ENCODE measurements around the gene ISG15.

ISG15 gene

GRCh38 chr1:1044455-1045078 is 31.3 kb downstream of the ISG15 start:
- H3K9ac ChIP-seq (ENCODE audit: insufficient read length) = no peak overlapping the region
- no peaks in the 10 kb centered on the region for H3K9me3 ChIP-seq (ENCODE audit: low read depth, low read length)
- H3K36me3 ChIP-seq (ENCODE audit: insufficient read depth, low read length) = peaks cover 41% of the 10 kb centered on the region; the same call in 1 of the 2 replicates
- no peak overlapping the region for H3K4me3 ChIP-seq
- DNase-seq (ENCODE audit: low read depth, low spot score) = no peak
- H3K27ac ChIP-seq = no peak overlapping the region
- TF ChIP-seq FOXP2 (optimal IDR thresholded peaks at IDR 0.05; ENCODE audit: control extremely low read depth, extremely low read length, insufficient read depth) (no peak), EZH2 (IDR thresholded peaks at IDR 0.05) (no peak), POLR2AphosphoS5 (IDR thresholded peaks at IDR 0.05; ENCODE audit: borderline replicate concordance, low read depth, low read length) (no peak)

GRCh38 chr1:1045129-1045528 is 31.8 kb downstream of the ISG15 start:
- H3K9ac ChIP-seq (ENCODE audit: insufficient read length) = no peak overlapping the region
- H3K27ac ChIP-seq = no peak overlapping the region
- peaks cover 41% of the 10 kb centered on the region; the same call in 1 of the 2 replicates for H3K36me3 ChIP-seq (ENCODE audit: insufficient read depth, low read length)
- no peak for DNase-seq (ENCODE audit: low read depth, low spot score)
- H3K9me3 ChIP-seq (ENCODE audit: low read depth, low read length) = no peaks in the 10 kb centered on the region
- TF ChIP-seq POLR2AphosphoS5 (IDR thresholded peaks at IDR 0.05; ENCODE audit: borderline replicate concordance, low read depth, low read length) = no peak
- TF ChIP-seq FOXP2 (optimal IDR thresholded peaks at IDR 0.05; ENCODE audit: control extremely low read depth, extremely low read length, insufficient read depth) = no peak
- no peak for TF ChIP-seq EZH2 (IDR thresholded peaks at IDR 0.05)
- no peak overlapping the region for H3K4me3 ChIP-seq

GRCh38 chr1:1046243-1046642 is 32.9 kb downstream of the ISG15 start:
- Histone ChIP-seq H3K9ac (ENCODE audit: insufficient read length) (no peak overlapping the region), H3K9me3 (ENCODE audit: low read depth, low read length) (no peaks in the 10 kb centered on the region), H3K4me3 (no peak overlapping the region), H3K27ac (no peak overlapping the region), H3K36me3 (ENCODE audit: insufficient read depth, low read length) (peaks cover 48% of the 10 kb centered on the region; the same call in 1 of the 2 replicates)
- no peak for DNase-seq (ENCODE audit: low read depth, low spot score)
- TF ChIP-seq EZH2 (IDR thresholded peaks at IDR 0.05) = no peak
- no peak for TF ChIP-seq FOXP2 (optimal IDR thresholded peaks at IDR 0.05; ENCODE audit: control extremely low read depth, extremely low read length, insufficient read depth)
- TF ChIP-seq POLR2AphosphoS5 (IDR thresholded peaks at IDR 0.05; ENCODE audit: borderline replicate concordance, low read depth, low read length) = no peak

GRCh38 chr1:1046767-1047166 is 33.5 kb downstream of the ISG15 start:
- H3K9ac ChIP-seq (ENCODE audit: insufficient read length) = no peak overlapping the region
- peaks cover 53% of the 10 kb centered on the region; the same call in 1 of the 2 replicates for H3K36me3 ChIP-seq (ENCODE audit: insufficient read depth, low read length)
- TF ChIP-seq FOXP2 (optimal IDR thresholded peaks at IDR 0.05; ENCODE audit: control extremely low read depth, extremely low read length, insufficient read depth) (no peak), POLR2AphosphoS5 (IDR thresholded peaks at IDR 0.05; ENCODE audit: borderline replicate concordance, low read depth, low read length) (no peak), EZH2 (IDR thresholded peaks at IDR 0.05) (no peak)
- no peaks in the 10 kb centered on the region for H3K9me3 ChIP-seq (ENCODE audit: low read depth, low read length)
- H3K4me3 ChIP-seq = no peak overlapping the region
- DNase-seq (ENCODE audit: low read depth, low spot score) = no peak
- H3K27ac ChIP-seq = no peak overlapping the region

GRCh38 chr1:1047407-1047806 is 34.1 kb downstream of the ISG15 start:
- no peak overlapping the region for H3K9ac ChIP-seq (ENCODE audit: insufficient read length)
- TF ChIP-seq EZH2 (IDR thresholded peaks at IDR 0.05) (no peak), POLR2AphosphoS5 (IDR thresholded peaks at IDR 0.05; ENCODE audit: borderline replicate concordance, low read depth, low read length) (no peak), FOXP2 (optimal IDR thresholded peaks at IDR 0.05; ENCODE audit: control extremely low read depth, extremely low read length, insufficient read depth) (no peak)
- no peak overlapping the region for H3K27ac ChIP-seq
- no peak for DNase-seq (ENCODE audit: low read depth, low spot score)
- H3K4me3 ChIP-seq = no peak overlapping the region
- H3K36me3 ChIP-seq (ENCODE audit: insufficient read depth, low read length) = peaks cover 59% of the 10 kb centered on the region; the same call in 1 of the 2 replicates
- no peaks in the 10 kb centered on the region for H3K9me3 ChIP-seq (ENCODE audit: low read depth, low read length)

GRCh38 chr1:1047963-1048362 is 34.7 kb downstream of the ISG15 start:
- H3K36me3 ChIP-seq (ENCODE audit: insufficient read depth, low read length) = peaks cover 60% of the 10 kb centered on the region; the same call in 1 of the 2 replicates
- H3K4me3 ChIP-seq = no peak overlapping the region
- no peak for TF ChIP-seq FOXP2 (optimal IDR thresholded peaks at IDR 0.05; ENCODE audit: control extremely low read depth, extremely low read length, insufficient read depth)
- no peak for TF ChIP-seq POLR2AphosphoS5 (IDR thresholded peaks at IDR 0.05; ENCODE audit: borderline replicate concordance, low read depth, low read length)
- TF ChIP-seq EZH2 (IDR thresholded peaks at IDR 0.05) = no peak
- no peak overlapping the region for H3K27ac ChIP-seq
- no peaks in the 10 kb centered on the region for H3K9me3 ChIP-seq (ENCODE audit: low read depth, low read length)
- H3K9ac ChIP-seq (ENCODE audit: insufficient read length) = no peak overlapping the region
- DNase-seq (ENCODE audit: low read depth, low spot score) = no peak

GRCh38 chr1:1048765-1049164 is 35.5 kb downstream of the ISG15 start:
- no peak for DNase-seq (ENCODE audit: low read depth, low spot score)
- Histone ChIP-seq H3K27ac (no peak overlapping the region), H3K9ac (ENCODE audit: insufficient read length) (no peak overlapping the region), H3K36me3 (ENCODE audit: insufficient read depth, low read length) (peaks cover 56% of the 10 kb centered on the region; the same call in 1 of the 2 replicates), H3K9me3 (ENCODE audit: low read depth, low read length) (no peaks in the 10 kb centered on the region), H3K4me3 (no peak overlapping the region)
- no peak for TF ChIP-seq EZH2 (IDR thresholded peaks at IDR 0.05)
- no peak for TF ChIP-seq POLR2AphosphoS5 (IDR thresholded peaks at IDR 0.05; ENCODE audit: borderline replicate concordance, low read depth, low read length)
- TF ChIP-seq FOXP2 (optimal IDR thresholded peaks at IDR 0.05; ENCODE audit: control extremely low read depth, extremely low read length, insufficient read depth) = no peak

GRCh38 chr1:1049318-1050165 is 36.2 kb downstream of the ISG15 start:
- no peak overlapping the region for H3K9ac ChIP-seq (ENCODE audit: insufficient read length)
- no peak overlapping the region for H3K27ac ChIP-seq
- no peak for DNase-seq (ENCODE audit: low read depth, low spot score)
- H3K4me3 ChIP-seq = no peak overlapping the region
- peaks cover 57% of the 10 kb centered on the region; the same call in 1 of the 2 replicates for H3K36me3 ChIP-seq (ENCODE audit: insufficient read depth, low read length)
- no peak for TF ChIP-seq EZH2 (IDR thresholded peaks at IDR 0.05)
- TF ChIP-seq FOXP2 (optimal IDR thresholded peaks at IDR 0.05; ENCODE audit: control extremely low read depth, extremely low read length, insufficient read depth) = no peak
- no peak for TF ChIP-seq POLR2AphosphoS5 (IDR thresholded peaks at IDR 0.05; ENCODE audit: borderline replicate concordance, low read depth, low read length)
- H3K9me3 ChIP-seq (ENCODE audit: low read depth, low read length) = no peaks in the 10 kb centered on the region
